ENCODE results near the gene ISCU. TPM values are rescaled to one million over a fixed set of nuclear protein-coding genes. Genes with fewer than 3 reads are reported as not detected.
"Not testable (repeated sequence)": the region's sequence is repeated elsewhere in the genome, so short reads cannot be mapped to it uniquely, and the experiment has no call there.

Gene ISCU
- total RNA-seq, 1 donor from 2014 or later, result 103 TPM

GRCh38 chr12:108589840-108590229 lies 27.4 kb downstream of the ISCU start:
- TF ChIP-seq CTCF (IDR thresholded peaks at IDR 0.05), result no peak
- H3K4me1 Mint-ChIP-seq (ENCODE audit: unreplicated experiment), result peaks cover 25% of the 10 kb centered on the region
- no peak overlapping the region for H3K4me3 Mint-ChIP-seq (ENCODE audit: unreplicated experiment)
- H3K36me3 Mint-ChIP-seq (ENCODE audit: unreplicated experiment), result no peaks in the 10 kb centered on the region
- H3K27me3 Mint-ChIP-seq (ENCODE audit: unreplicated experiment), result no peaks in the 10 kb centered on the region
- H3K9me3 Mint-ChIP-seq (ENCODE audit: unreplicated experiment), result no peaks in the 10 kb centered on the region
- DNase-seq (ENCODE audit: extremely low spot score, unreplicated experiment), result no peak
- H3K27ac Mint-ChIP-seq (ENCODE audit: unreplicated experiment), result no peak overlapping the region

DNA sequence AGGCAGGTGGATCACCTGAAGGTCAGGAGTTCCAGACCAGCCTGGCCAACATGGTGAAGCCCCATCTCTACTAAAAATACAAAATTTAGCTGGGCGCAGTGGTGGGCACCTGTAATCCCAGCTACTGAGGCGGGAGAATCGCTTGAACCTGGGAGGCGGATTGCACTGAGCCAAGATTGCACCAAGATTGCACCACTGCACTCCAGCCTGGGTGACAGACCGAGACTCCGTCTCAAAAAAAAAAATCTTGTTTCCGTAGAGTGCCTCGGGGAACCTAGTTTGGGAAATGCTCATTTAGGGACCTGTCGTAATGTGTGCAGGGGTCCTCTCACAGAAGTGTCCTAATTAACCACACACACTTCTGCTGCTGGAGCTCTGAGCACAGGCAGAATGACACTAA lies 28.1 kb downstream of the ISCU start:
- not testable (repeated sequence) for H3K36me3 Mint-ChIP-seq (ENCODE audit: unreplicated experiment); H3K27ac Mint-ChIP-seq (ENCODE audit: unreplicated experiment); H3K4me3 Mint-ChIP-seq (ENCODE audit: unreplicated experiment); H3K27me3 Mint-ChIP-seq (ENCODE audit: unreplicated experiment); H3K9me3 Mint-ChIP-seq (ENCODE audit: unreplicated experiment); DNase-seq (ENCODE audit: extremely low spot score, unreplicated experiment)
- H3K4me1 Mint-ChIP-seq (ENCODE audit: unreplicated experiment), result peaks cover 25% of the 10 kb centered on the region

GRCh38 chr12:108591267-108591980 lies 29.0 kb downstream of the ISCU start:
- Mint-ChIP-seq H3K36me3 (ENCODE audit: unreplicated experiment) (no peaks in the 10 kb centered on the region), H3K27ac (ENCODE audit: unreplicated experiment) (no peak overlapping the region)
- DNase-seq (ENCODE audit: extremely low spot score, unreplicated experiment), result no peak

DNA sequence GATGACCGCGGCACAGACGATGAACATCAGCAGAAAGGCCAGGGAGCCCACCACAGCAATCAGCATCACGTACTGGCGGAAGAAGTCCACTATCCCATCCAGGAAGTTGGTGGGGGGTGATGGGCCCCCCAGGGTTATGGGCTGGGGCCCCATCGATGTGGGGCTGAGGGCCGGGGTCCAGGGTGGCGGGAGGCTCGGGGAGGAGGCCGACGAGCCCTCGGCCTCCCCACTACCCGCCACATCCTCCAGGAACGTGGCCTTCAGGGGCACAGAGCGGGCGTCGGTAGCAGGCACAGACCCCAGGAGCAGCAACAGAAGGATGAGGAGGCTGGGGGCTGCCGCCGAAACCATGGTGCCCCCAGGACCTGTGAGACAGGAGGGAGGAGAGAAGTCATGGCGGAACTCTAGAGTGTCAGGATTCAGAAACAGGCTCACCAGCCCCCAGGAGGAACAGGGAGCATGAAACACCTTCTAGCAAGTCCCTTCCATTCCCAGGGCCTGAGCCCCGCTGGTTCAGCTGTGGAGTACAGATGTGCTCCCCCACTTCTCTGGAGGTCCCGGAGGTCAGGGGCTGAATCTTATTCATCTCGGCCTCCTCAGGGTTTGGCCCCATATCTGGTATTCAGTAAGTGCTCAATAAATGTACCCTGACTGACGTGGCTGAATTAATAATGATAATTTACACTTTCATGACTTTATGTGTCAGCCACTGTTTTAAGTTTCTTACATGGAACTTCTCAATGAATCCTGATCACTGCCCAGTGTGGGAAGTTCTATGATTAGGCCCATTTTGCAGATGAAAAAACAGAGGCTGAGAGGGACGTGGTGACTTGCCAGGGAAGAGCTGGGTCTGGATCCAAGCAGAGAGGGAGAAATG lies 29.9 kb downstream of the ISCU start:
- no peak for DNase-seq (ENCODE audit: extremely low spot score, unreplicated experiment)
- no peaks in the 10 kb centered on the region for H3K27me3 Mint-ChIP-seq (ENCODE audit: unreplicated experiment)

More at GRCh38 chr12:108591267-108591980, 29.0 kb downstream of the ISCU start:
- H3K27me3 Mint-ChIP-seq (ENCODE audit: unreplicated experiment), result no peaks in the 10 kb centered on the region
- peaks cover 25% of the 10 kb centered on the region for H3K4me1 Mint-ChIP-seq (ENCODE audit: unreplicated experiment)
- H3K9me3 Mint-ChIP-seq (ENCODE audit: unreplicated experiment), result no peaks in the 10 kb centered on the region
- H3K4me3 Mint-ChIP-seq (ENCODE audit: unreplicated experiment), result no peak overlapping the region
- TF ChIP-seq CTCF (IDR thresholded peaks at IDR 0.05), result no peak

DNA sequence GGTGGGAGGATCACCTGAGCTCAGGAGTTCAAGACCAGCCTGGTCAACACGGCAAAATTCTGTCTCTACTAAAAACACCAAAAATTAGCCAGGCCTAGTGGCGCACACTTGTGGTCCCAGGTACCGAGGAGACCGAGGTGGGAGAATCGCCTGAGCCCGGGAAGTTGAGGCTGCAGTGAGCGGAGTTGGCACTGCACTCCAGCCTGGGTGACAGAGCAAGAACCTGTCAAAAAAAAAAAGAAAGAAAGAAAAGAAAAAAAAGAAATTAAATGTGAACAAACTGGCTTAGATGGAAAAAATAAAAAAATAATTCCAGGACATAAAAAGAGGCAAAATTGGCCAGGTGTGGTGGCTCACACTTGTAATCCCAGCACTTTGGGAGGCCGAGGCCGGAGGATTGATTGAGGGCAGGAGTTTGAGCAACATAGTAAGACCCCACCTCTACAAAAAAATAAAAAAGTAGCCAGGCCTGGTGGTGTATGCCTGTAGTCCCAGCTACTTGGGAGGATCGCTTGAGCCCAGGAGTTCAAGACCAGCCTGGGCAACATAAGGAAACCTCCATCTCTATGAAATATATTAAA lies 32.0 kb downstream of the ISCU start:
- Mint-ChIP-seq H3K4me3 (ENCODE audit: unreplicated experiment) (no peak overlapping the region), H3K36me3 (ENCODE audit: unreplicated experiment) (no peaks in the 10 kb centered on the region), H3K27me3 (ENCODE audit: unreplicated experiment) (no peaks in the 10 kb centered on the region), H3K27ac (ENCODE audit: unreplicated experiment) (no peak overlapping the region), H3K9me3 (ENCODE audit: unreplicated experiment) (no peaks in the 10 kb centered on the region), H3K4me1 (ENCODE audit: unreplicated experiment) (peaks cover 20% of the 10 kb centered on the region)
- DNase-seq (ENCODE audit: extremely low spot score, unreplicated experiment), result no peak
- no peak for TF ChIP-seq CTCF (IDR thresholded peaks at IDR 0.05)

More for the DNA sequence above, 29.9 kb downstream of the ISCU start:
- no peak overlapping the region for H3K27ac Mint-ChIP-seq (ENCODE audit: unreplicated experiment)
- H3K36me3 Mint-ChIP-seq (ENCODE audit: unreplicated experiment), result no peaks in the 10 kb centered on the region
- no peak for TF ChIP-seq CTCF (IDR thresholded peaks at IDR 0.05)
- H3K9me3 Mint-ChIP-seq (ENCODE audit: unreplicated experiment), result no peaks in the 10 kb centered on the region
- H3K4me3 Mint-ChIP-seq (ENCODE audit: unreplicated experiment), result no peak overlapping the region
- peaks cover 25% of the 10 kb centered on the region for H3K4me1 Mint-ChIP-seq (ENCODE audit: unreplicated experiment)

Data from osteocyte (in vitro differentiated cells).